ENCODE data around the gene FAM3D.

GRCh38 chr3:58708116-58708791, 41.7 kb upstream of the FAM3D start:
- TF ChIP-seq POLR2A (IDR thresholded peaks at IDR 0.05) (no peak), CTCF (IDR thresholded peaks at IDR 0.05) (no peak)

All from adrenal gland (tissue), 5 donors.